GM23338 (cell line): ENCODE measurements around the gene B4GALT2. TPM values are rescaled to one million over a fixed set of nuclear protein-coding genes. Genes with fewer than 3 reads are reported as not detected.

ENCODE experiments used
- ATAC-seq: fragments of 200-7000 bp; cut with Tn5 transposase; 3 replicates; pipeline ENCODE4 v1.9.1; 2020
- DNase-seq: peaks from one replicate; pipeline ENCODE4 v3.0.0-alpha.2; 2015; ENCODE audit warnings: low spot score
- H2AFZ ChIP-seq: fragments of 200-600 bp; sonication (generic); 2 replicates; pipeline ENCODE4 v1.8.0; 2016; ENCODE audit warnings: antibody characterized with exemption, mild to moderate bottlenecking, moderate library complexity
- H3F3A ChIP-seq: fragments of 200-600 bp; sonication (generic); replicated peaks from 2 replicates; pipeline ENCODE4 v1.8.0; 2017; ENCODE audit warnings: antibody characterized with exemption, mixed run types, low read depth
- H3K27ac ChIP-seq: fragments of 200-600 bp; sonication (generic); 2 replicates; pipeline ENCODE4 v1.6.1; 2016; ENCODE audit warnings: low read depth
- H3K27me3 ChIP-seq: fragments of 200-600 bp; sonication (generic); 2 replicates; pipeline ENCODE4 v1.8.0; 2016; ENCODE audit warnings: mild to moderate bottlenecking, mixed run types, moderate library complexity; ENCODE audit not compliant: insufficient read depth
- H3K36me3 ChIP-seq: fragments of 200-600 bp; sonication (generic); 2 replicates; pipeline ENCODE4 v1.8.0; 2016; ENCODE audit warnings: mild to moderate bottlenecking; ENCODE audit not compliant: insufficient read depth
- H3K4me1 ChIP-seq: fragments of 200-600 bp; sonication (generic); 2 replicates; pipeline ENCODE4 v1.8.0; 2016; ENCODE audit warnings: mild to moderate bottlenecking, moderate library complexity; ENCODE audit not compliant: insufficient read depth
- H3K4me2 ChIP-seq: fragments of 200-600 bp; sonication (generic); 2 replicates; pipeline ENCODE4 v1.7.1; 2017; ENCODE audit warnings: mixed run types
- H3K4me3 ChIP-seq: fragments of 200-600 bp; sonication (generic); 2 replicates; pipeline ENCODE4 v1.6.1; 2016; ENCODE audit warnings: mixed run types
- H3K79me2 ChIP-seq: fragments of 200-600 bp; sonication (generic); replicated peaks from 2 replicates; pipeline ENCODE4 v1.8.0; 2017; ENCODE audit warnings: mild to moderate bottlenecking; ENCODE audit not compliant: insufficient read depth
- H3K9me2 ChIP-seq: fragments of 200-600 bp; sonication (generic); 2 replicates; pipeline ENCODE4 v1.8.0; 2017; ENCODE audit not compliant: insufficient read depth
- H4K20me1 ChIP-seq: fragments of 200-600 bp; sonication (generic); replicated peaks from 2 replicates; pipeline ENCODE4 v1.8.0; 2017; ENCODE audit warnings: mild to moderate bottlenecking; ENCODE audit not compliant: insufficient read depth
- H3K27ac Mint-ChIP-seq: 2 replicates; pipeline ENCODE4 v1.8.0; 2020; ENCODE audit warnings: inconsistent platforms, mild to moderate bottlenecking, moderate library complexity, mixed read lengths
- H3K27me3 Mint-ChIP-seq: 3 replicates; pipeline ENCODE4 v1.8.0; 2022; ENCODE audit warnings: low read depth, mild to moderate bottlenecking, moderate library complexity, mixed read lengths, inconsistent platforms; ENCODE audit not compliant: insufficient read depth, poor library complexity
- H3K36me3 Mint-ChIP-seq: 3 replicates; pipeline ENCODE4 v1.8.0; 2021; ENCODE audit warnings: low read depth, mild to moderate bottlenecking, inconsistent platforms, moderate library complexity, mixed read lengths
- H3K4me1 Mint-ChIP-seq: 3 replicates; pipeline ENCODE4 v1.8.0; 2020; ENCODE audit warnings: mild to moderate bottlenecking, inconsistent platforms, mixed read lengths
- H3K4me3 Mint-ChIP-seq: 3 replicates; pipeline ENCODE4 v1.8.0; 2021; ENCODE audit warnings: moderate library complexity, mild to moderate bottlenecking, inconsistent platforms, mixed read lengths
- H3K9me3 Mint-ChIP-seq: 3 replicates; pipeline ENCODE4 v1.8.0; 2020; ENCODE audit warnings: moderate library complexity, mild to moderate bottlenecking, inconsistent platforms, mixed read lengths
- CREB1 ChIP-seq: fragments of 250-450 bp; sonication (Bioruptor Pico); IDR thresholded peaks from 2 replicates; pipeline ENCODE4 v1.5.0; 2020; ENCODE audit warnings: low read depth, mild to moderate bottlenecking, moderate library complexity
- CTCF ChIP-seq, 2 experiments: fragments of 200-600 bp in 1 of 2; sonication (generic) in 1 of 2; conservative IDR thresholded peaks; 2 replicates each; pipeline versions ENCODE4 v1.5.1 to v1.6.1; 2016 to 2017; ENCODE audit warnings: antibody characterized with exemption in 2 of 2, low read depth in 2 of 2, mild to moderate bottlenecking in 2 of 2, moderate library complexity in 1 of 2
- ETS1 ChIP-seq: IDR thresholded peaks from 2 replicates; pipeline ENCODE4 v1.6.1; 2016; ENCODE audit warnings: antibody characterized with exemption
- EZH2 ChIP-seq: fragments of 200-600 bp; sonication (generic); IDR thresholded peaks from one replicate; pipeline ENCODE4 v1.8.0; 2017; ENCODE audit warnings: antibody characterized with exemption, mild to moderate bottlenecking, low read depth; ENCODE audit not compliant: unreplicated experiment
- EZH2phosphoT487 ChIP-seq: fragments of 200-600 bp; sonication (generic); IDR thresholded peaks from one replicate; pipeline ENCODE4 v1.8.1; 2018; ENCODE audit warnings: antibody characterized with exemption; ENCODE audit not compliant: unreplicated experiment
- JUNB ChIP-seq: IDR thresholded peaks from one replicate; pipeline ENCODE4 v1.6.1; 2016; ENCODE audit warnings: antibody characterized with exemption; ENCODE audit not compliant: unreplicated experiment
- NANOG ChIP-seq: IDR thresholded peaks from 2 replicates; pipeline ENCODE4 v1.6.1; 2016; ENCODE audit warnings: antibody characterized with exemption, borderline replicate concordance
- POLR2AphosphoS5 ChIP-seq: IDR thresholded peaks from 2 replicates; pipeline ENCODE4 v1.6.1; 2016; ENCODE audit warnings: antibody characterized with exemption, low read depth
- REST ChIP-seq: IDR thresholded peaks from one replicate; pipeline ENCODE4 v1.6.1; 2018; ENCODE audit warnings: antibody characterized with exemption; ENCODE audit not compliant: unreplicated experiment
- STAT1 ChIP-seq: IDR thresholded peaks from one replicate; pipeline ENCODE4 v1.6.1; 2016; ENCODE audit warnings: antibody characterized with exemption; ENCODE audit not compliant: unreplicated experiment
- ZNF114 ChIP-seq: fragments of 250-450 bp; sonication (Bioruptor Pico); IDR thresholded peaks from 2 replicates; pipeline ENCODE4 v1.5.0; 2020; ENCODE audit warnings: mild to moderate bottlenecking, moderate library complexity
- ZNF331 ChIP-seq: fragments of 250-450 bp; sonication (Bioruptor Pico); IDR thresholded peaks from 2 replicates; pipeline ENCODE4 v1.5.0; 2020; ENCODE audit warnings: low read depth, mild to moderate bottlenecking, moderate library complexity
- ZNF462 ChIP-seq: fragments of 250-450 bp; sonication (Bioruptor Pico); IDR thresholded peaks from 2 replicates; pipeline ENCODE4 v1.5.0; 2020; ENCODE audit warnings: mild to moderate bottlenecking, moderate library complexity
- polyA plus RNA-seq: library from polyadenylated mRNA; unstranded; fragments of >200 nt; fragmentation: Nextera tagmentation; extraction: Ambion mirVana; gene quantifications from 2 replicates; pipeline ENCODE4 v1.2.1, GENCODE V29; 2016
- total RNA-seq: library from RNA; depleted of rRNA; stranded (reverse); fragments of >200 nt; shearing (Covaris generic); gene quantifications from 2 replicates; pipeline ENCODE4 v1.2.3, GENCODE V29; 2014

B4GALT2 gene
- total and polyA plus RNA-seq, 2 experiments from 2014 or later = 22.4 to 63.1 TPM

GRCh38 chr1:43956234-43956633, 22.8 kb upstream of the B4GALT2 start:
- Histone ChIP-seq H3K27ac (no peak overlapping the region), H2AFZ (no peak overlapping the region), H3K79me2 (0 out of 2 replicates have a peak, but pooled peaks cover 4% of the 10 kb centered on the region), H3K27me3 (no peaks in the 10 kb centered on the region), H3K36me3 (no peaks in the 10 kb centered on the region), H3K4me3 (no peak overlapping the region), H3K9me2 (no peaks in the 10 kb centered on the region), H4K20me1 (no peaks in the 10 kb centered on the region), H3K4me1 (peaks cover 3% of the 10 kb centered on the region; the same call in 1 of the 2 replicates), H3F3A (no peaks in the 10 kb centered on the region), H3K4me2 (no peak overlapping the region)
- Mint-ChIP-seq H3K4me1 (peaks cover 10% of the 10 kb centered on the region), H3K27ac (no peak overlapping the region), H3K36me3 (no peaks in the 10 kb centered on the region; the same call in 2 of the 3 replicates), H3K9me3 (no peaks in the 10 kb centered on the region), H3K4me3 (no peak overlapping the region), H3K27me3 (peaks cover 13% of the 10 kb centered on the region)
- ATAC-seq (no peak), DNase-seq (no peak)
- no peak for TF ChIP-seq POLR2AphosphoS5
- TF ChIP-seq ETS1 = no peak
- no peak for TF ChIP-seq ZNF331 (CRISPR knock-in tag)
- TF ChIP-seq EZH2phosphoT487 = no peak
- TF ChIP-seq NANOG = no peak
- no peak for TF ChIP-seq ZNF114 (CRISPR knock-in tag)
- no peak for TF ChIP-seq EZH2
- no peak for TF ChIP-seq STAT1
- no peak for TF ChIP-seq REST
- TF ChIP-seq JUNB = no peak
- TF ChIP-seq CTCF (conservative IDR thresholded peaks at IDR 0.05; ENCODE audit: low read depth in 2 of 2) = no peak
- TF ChIP-seq ZNF462 (CRISPR knock-in tag) = no peak
- TF ChIP-seq CREB1 = no peak
